Measurements from ENCODE around the gene RAB25. TPM values are rescaled to one million over a fixed set of nuclear protein-coding genes. Genes with fewer than 3 reads are reported as not detected.
A peak's percentile ranks its signal among the peaks of the same experiment; 100 is the strongest.

Gene RAB25
- total RNA-seq, 1 experiment from 2014 or later = not detected

DNA sequence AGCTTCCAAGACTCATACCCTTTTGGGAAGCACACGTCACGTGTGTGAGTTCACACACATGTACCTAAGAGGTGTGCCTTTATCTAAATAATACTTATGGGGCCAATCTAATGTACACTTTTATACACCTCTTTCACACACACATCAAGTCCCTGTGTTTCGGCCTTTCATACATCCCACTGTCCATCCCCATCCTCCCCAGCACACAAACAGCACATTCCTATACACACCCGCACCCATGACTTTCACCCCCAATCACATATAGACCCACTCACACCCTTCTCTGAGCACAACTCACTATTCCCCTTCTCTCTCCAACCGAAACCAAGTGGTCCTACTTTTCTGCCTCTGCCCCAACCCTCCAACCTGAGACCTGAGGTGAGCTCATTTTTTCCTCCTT is 17.8 kb downstream of the RAB25 start:
- DNase-seq (ENCODE audit: low read depth, low spot score) = no peak
- intact Hi-C loops (cut with micrococcal nuclease; ENCODE audit: unreplicated experiment) (no loop called here), in situ Hi-C loops (cut with HindIII; ENCODE audit: low pct_unique_long_range_greater_than_20kb, low sequenced_read_pairs) (no loop called here)
- CTCF ChIA-PET = interaction anchor here (0.7 kb wide), 1 partner anchor 140 kb away, joined by 3 read pairs; no protein-coding TSS in a partner anchor
- H3K4me1 ChIP-seq (ENCODE audit: control insufficient read depth, insufficient read depth, low read length) = peaks cover 14% of the 10 kb centered on the region
- H3K27me3 ChIP-seq (ENCODE audit: control insufficient read depth, insufficient read depth, low read length) = no peaks in the 10 kb centered on the region
- POLR2A ChIA-PET = no interaction called here
- H3K27ac ChIP-seq (ENCODE audit: low read length) = no peak overlapping the region
- no TSS peak for BruUV-seq (replicated peaks)
- H3K36me3 ChIP-seq (ENCODE audit: control insufficient read depth, insufficient read depth, low read length) = no peaks in the 10 kb centered on the region; the same call in 1 of the 2 replicates
- H3K4me3 ChIP-seq (ENCODE audit: low read depth in 2 of 2, low read length in 2 of 2) = no peak overlapping the region
- TF ChIP-seq, protein P1, sequence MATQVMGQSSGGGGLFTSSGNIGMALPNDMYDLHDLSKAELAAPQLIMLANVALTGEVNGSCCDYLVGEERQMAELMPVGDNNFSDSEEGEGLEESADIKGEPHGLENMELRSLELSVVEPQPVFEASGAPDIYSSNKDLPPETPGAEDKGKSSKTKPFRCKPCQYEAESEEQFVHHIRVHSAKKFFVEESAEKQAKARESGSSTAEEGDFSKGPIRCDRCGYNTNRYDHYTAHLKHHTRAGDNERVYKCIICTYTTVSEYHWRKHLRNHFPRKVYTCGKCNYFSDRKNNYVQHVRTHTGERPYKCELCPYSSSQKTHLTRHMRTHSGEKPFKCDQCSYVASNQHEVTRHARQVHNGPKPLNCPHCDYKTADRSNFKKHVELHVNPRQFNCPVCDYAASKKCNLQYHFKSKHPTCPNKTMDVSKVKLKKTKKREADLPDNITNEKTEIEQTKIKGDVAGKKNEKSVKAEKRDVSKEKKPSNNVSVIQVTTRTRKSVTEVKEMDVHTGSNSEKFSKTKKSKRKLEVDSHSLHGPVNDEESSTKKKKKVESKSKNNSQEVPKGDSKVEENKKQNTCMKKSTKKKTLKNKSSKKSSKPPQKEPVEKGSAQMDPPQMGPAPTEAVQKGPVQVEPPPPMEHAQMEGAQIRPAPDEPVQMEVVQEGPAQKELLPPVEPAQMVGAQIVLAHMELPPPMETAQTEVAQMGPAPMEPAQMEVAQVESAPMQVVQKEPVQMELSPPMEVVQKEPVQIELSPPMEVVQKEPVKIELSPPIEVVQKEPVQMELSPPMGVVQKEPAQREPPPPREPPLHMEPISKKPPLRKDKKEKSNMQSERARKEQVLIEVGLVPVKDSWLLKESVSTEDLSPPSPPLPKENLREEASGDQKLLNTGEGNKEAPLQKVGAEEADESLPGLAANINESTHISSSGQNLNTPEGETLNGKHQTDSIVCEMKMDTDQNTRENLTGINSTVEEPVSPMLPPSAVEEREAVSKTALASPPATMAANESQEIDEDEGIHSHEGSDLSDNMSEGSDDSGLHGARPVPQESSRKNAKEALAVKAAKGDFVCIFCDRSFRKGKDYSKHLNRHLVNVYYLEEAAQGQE (IDR thresholded peaks at IDR 0.05; ENCODE audit: insufficient read depth in 1 of 2, low read depth in 2 of 2, low read length in 1 of 2) = no peak
- TF ChIP-seq TCF7L2 (IDR thresholded peaks at IDR 0.05; ENCODE audit: low read depth, low read length) (no peak), SIN3A (IDR thresholded peaks at IDR 0.05; ENCODE audit: borderline replicate concordance, insufficient read depth, low read depth, low read length) (no peak), POLR2AphosphoS5 (IDR thresholded peaks at IDR 0.05; ENCODE audit: low read depth, low read length) (no peak)
- TF ChIP-seq, protein P2, sequence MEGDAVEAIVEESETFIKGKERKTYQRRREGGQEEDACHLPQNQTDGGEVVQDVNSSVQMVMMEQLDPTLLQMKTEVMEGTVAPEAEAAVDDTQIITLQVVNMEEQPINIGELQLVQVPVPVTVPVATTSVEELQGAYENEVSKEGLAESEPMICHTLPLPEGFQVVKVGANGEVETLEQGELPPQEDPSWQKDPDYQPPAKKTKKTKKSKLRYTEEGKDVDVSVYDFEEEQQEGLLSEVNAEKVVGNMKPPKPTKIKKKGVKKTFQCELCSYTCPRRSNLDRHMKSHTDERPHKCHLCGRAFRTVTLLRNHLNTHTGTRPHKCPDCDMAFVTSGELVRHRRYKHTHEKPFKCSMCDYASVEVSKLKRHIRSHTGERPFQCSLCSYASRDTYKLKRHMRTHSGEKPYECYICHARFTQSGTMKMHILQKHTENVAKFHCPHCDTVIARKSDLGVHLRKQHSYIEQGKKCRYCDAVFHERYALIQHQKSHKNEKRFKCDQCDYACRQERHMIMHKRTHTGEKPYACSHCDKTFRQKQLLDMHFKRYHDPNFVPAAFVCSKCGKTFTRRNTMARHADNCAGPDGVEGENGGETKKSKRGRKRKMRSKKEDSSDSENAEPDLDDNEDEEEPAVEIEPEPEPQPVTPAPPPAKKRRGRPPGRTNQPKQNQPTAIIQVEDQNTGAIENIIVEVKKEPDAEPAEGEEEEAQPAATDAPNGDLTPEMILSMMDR (IDR thresholded peaks at IDR 0.05) = no peak
- no peak for ATAC-seq
- H3K9me3 ChIP-seq (ENCODE audit: control insufficient read depth, insufficient read depth, low read depth, low read length) = no peaks in the 10 kb centered on the region

DNA sequence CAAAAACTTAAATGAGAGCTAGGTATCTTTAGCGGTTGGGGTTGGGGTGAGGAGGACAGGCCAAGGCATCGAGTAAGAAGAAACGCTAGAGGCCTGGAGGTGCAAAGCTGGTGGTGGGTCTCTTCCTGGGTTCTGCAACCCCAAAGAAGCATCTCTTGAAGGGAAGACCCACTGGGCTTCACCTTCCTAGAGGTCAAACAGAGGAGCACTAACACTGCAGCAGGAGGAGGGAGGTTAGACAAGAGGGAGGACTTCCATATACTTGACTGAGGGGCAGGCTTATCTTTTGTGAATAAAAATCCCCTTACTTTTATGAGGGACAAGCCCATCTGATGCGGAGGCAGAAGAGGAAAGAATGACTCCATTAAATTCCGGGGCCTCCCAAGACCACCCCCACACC is 18.8 kb downstream of the RAB25 start:
- Histone ChIP-seq H3K27me3 (ENCODE audit: control insufficient read depth, insufficient read depth, low read length) (no peaks in the 10 kb centered on the region), H3K4me1 (ENCODE audit: control insufficient read depth, insufficient read depth, low read length) (peaks cover 17% of the 10 kb centered on the region), H3K9me3 (ENCODE audit: control insufficient read depth, insufficient read depth, low read depth, low read length) (no peaks in the 10 kb centered on the region), H3K27ac (ENCODE audit: low read length) (no peak overlapping the region), H3K36me3 (ENCODE audit: control insufficient read depth, insufficient read depth, low read length) (no peaks in the 10 kb centered on the region; the same call in 1 of the 2 replicates), H3K4me3 (ENCODE audit: low read depth in 2 of 2, low read length in 2 of 2) (peak overlapping the region in 1 of 2 experiments; percentile 74; a peak in 1 of 4 replicates)
- DNase-seq (ENCODE audit: low read depth, low spot score) (no peak), ATAC-seq (no peak)
- BruUV-seq (replicated peaks) = no TSS peak
- ChIA-PET POLR2A (no interaction called here), CTCF (no interaction called here)
- intact Hi-C loops (cut with micrococcal nuclease; ENCODE audit: unreplicated experiment) = no loop called here
- no peak for TF ChIP-seq TCF7L2 (IDR thresholded peaks at IDR 0.05; ENCODE audit: low read depth, low read length)
- TF ChIP-seq, protein P2 (IDR thresholded peaks at IDR 0.05) = no peak
- TF ChIP-seq POLR2AphosphoS5 (IDR thresholded peaks at IDR 0.05; ENCODE audit: low read depth, low read length) = no peak
- no peak for TF ChIP-seq SIN3A (IDR thresholded peaks at IDR 0.05; ENCODE audit: borderline replicate concordance, insufficient read depth, low read depth, low read length)
- TF ChIP-seq, protein P1 (IDR thresholded peaks at IDR 0.05; ENCODE audit: insufficient read depth in 1 of 2, low read depth in 2 of 2, low read length in 1 of 2) = no peak
- in situ Hi-C loops (cut with HindIII; ENCODE audit: low pct_unique_long_range_greater_than_20kb, low sequenced_read_pairs) = no loop called here
